ENCODE data around the gene MAP3K8. TPM values are rescaled to one million over a fixed set of nuclear protein-coding genes. Genes with fewer than 3 reads are reported as not detected.

Gene MAP3K8
- total RNA-seq, 1 experiment from 2014 or later = 13.8 TPM

- no peak for TF ChIP-seq CTCF (IDR thresholded peaks at IDR 0.05)
- no peak for TF ChIP-seq TEAD4 (CRISPR knock-in tag; IDR thresholded peaks at IDR 0.05)
- TF ChIP-seq NFE2L1 (CRISPR knock-in tag; IDR thresholded peaks at IDR 0.05) = no peak
- no peak for TF ChIP-seq ZMAT4 (CRISPR knock-in tag; IDR thresholded peaks at IDR 0.05)
- TF ChIP-seq KAT7 (CRISPR knock-in tag; IDR thresholded peaks at IDR 0.05; ENCODE audit: borderline replicate concordance) = no peak
Measured at GRCh38 chr10:30460121-30460520, 26.1 kb downstream of the MAP3K8 start (continued).

GRCh38 chr10:30462513-30462912, 28.5 kb downstream of the MAP3K8 start:
- H3K4me1 Mint-ChIP-seq = peaks cover 18% of the 10 kb centered on the region
- no peak overlapping the region for H3K27ac Mint-ChIP-seq
- no peak overlapping the region for H3K4me3 Mint-ChIP-seq
- ATAC-seq = no peak
- TF ChIP-seq USF2 (CRISPR knock-in tag; IDR thresholded peaks at IDR 0.05) (no peak), ATF3 (CRISPR knock-in tag; conservative IDR thresholded peaks at IDR 0.05) (no peak), FOXJ3 (CRISPR knock-in tag; IDR thresholded peaks at IDR 0.05; ENCODE audit: borderline replicate concordance) (no peak), E2F1 (CRISPR knock-in tag; IDR thresholded peaks at IDR 0.05) (no peak), FOXP1 (CRISPR knock-in tag; IDR thresholded peaks at IDR 0.05; ENCODE audit: borderline replicate concordance) (no peak), OVOL2 (CRISPR knock-in tag; IDR thresholded peaks at IDR 0.05; ENCODE audit: borderline replicate concordance) (no peak), MLX (CRISPR knock-in tag; IDR thresholded peaks at IDR 0.05) (no peak), TP53 (CRISPR knock-in tag; IDR thresholded peaks at IDR 0.05) (no peak), MYBL2 (CRISPR knock-in tag; IDR thresholded peaks at IDR 0.05) (no peak), PREB (CRISPR knock-in tag; IDR thresholded peaks at IDR 0.05; ENCODE audit: borderline replicate concordance) (no peak), ZNF138 (CRISPR knock-in tag; conservative IDR thresholded peaks at IDR 0.05) (no peak), JUN (CRISPR knock-in tag; IDR thresholded peaks at IDR 0.05) (no peak), GTF2I (CRISPR knock-in tag; conservative IDR thresholded peaks at IDR 0.05) (no peak), ZNF281 (CRISPR knock-in tag; IDR thresholded peaks at IDR 0.05) (no peak), IRF1 (CRISPR knock-in tag; IDR thresholded peaks at IDR 0.05) (no peak), HMGXB4 (CRISPR knock-in tag; IDR thresholded peaks at IDR 0.05) (no peak), FOXP4 (CRISPR knock-in tag; IDR thresholded peaks at IDR 0.05) (no peak), ZNF671 (CRISPR knock-in tag; IDR thresholded peaks at IDR 0.05) (no peak)
- DNase-seq (ENCODE audit: low spot score) = no peak
- H3K9me3 Mint-ChIP-seq = no peaks in the 10 kb centered on the region
- POLR2A ChIA-PET = no interaction called here
- H3K27me3 Mint-ChIP-seq (ENCODE audit: low read depth) = no peaks in the 10 kb centered on the region
- H3K36me3 Mint-ChIP-seq = peaks cover 28% of the 10 kb centered on the region
- CTCF ChIA-PET = interaction anchor here (0.6 kb wide), 1 partner anchor 49 kb away, joined by 4 read pairs; no protein-coding TSS in a partner anchor
